ENCODE measurements around the gene SCN3B. TPM values are rescaled to one million over a fixed set of nuclear protein-coding genes. Genes with fewer than 3 reads are reported as not detected.
A peak's percentile ranks its signal among the peaks of the same experiment; 100 is the strongest.

Gene SCN3B
- total RNA-seq, 1 donor from 2014 or later = not detected

- Histone ChIP-seq H3K9ac (no peak overlapping the region), H3K27ac (no peak overlapping the region), H3K9me3 (ENCODE audit: low read depth) (no peaks in the 10 kb centered on the region), H3K36me3 (no peaks in the 10 kb centered on the region), H3K4me2 (no peak overlapping the region), H2AFZ (replicated peaks) (no peak overlapping the region), H3K4me1 (peaks cover 15% of the 10 kb centered on the region), H3K4me3 (no peak overlapping the region), H4K20me1 (ENCODE audit: low read depth) (no peaks in the 10 kb centered on the region), H3F3A (ENCODE audit: low read depth) (peaks cover 9% of the 10 kb centered on the region), H3K79me2 (ENCODE audit: low read depth) (no peaks in the 10 kb centered on the region), H3K27me3 (no peaks in the 10 kb centered on the region)
- Mint-ChIP-seq H3K4me1 (peaks cover 6% of the 10 kb centered on the region), H3K9me3 (no peaks in the 10 kb centered on the region), H3K4me3 (no peak overlapping the region), H3K27ac (no peak overlapping the region), H3K36me3 (peaks cover 29% of the 10 kb centered on the region), H3K27me3 (ENCODE audit: insufficient read depth, low read depth) (peaks cover 4% of the 10 kb centered on the region)
- DNase-seq (ENCODE audit: low spot score) = no peak
- TF ChIP-seq EZH2phosphoT487 (IDR thresholded peaks at IDR 0.05) (no peak), CTCF (IDR thresholded peaks at IDR 0.05) (peak; percentile 17)
These were observed 56.6 kb downstream of the SCN3B start for GRCh38 chr11:123597859-123598258.

DNA sequence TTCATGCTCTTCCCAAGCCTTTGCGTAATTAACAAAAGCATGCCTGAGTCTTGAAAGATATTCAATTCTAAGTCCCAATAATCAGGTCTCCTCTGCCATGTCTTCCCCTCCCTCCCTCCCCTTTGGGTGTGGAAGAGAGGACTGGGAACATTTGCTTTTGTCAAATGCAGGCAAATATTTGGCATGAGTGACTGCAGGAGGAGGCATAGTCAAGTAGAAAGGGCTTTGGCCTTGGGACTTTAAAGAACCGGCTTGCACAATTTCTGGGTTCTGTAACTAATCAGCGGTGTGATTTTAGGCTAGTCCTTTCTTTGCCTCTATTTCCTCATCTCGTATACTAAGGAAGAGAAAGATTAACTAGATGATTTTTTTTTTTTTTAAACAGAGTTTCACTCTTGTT is 59.5 kb downstream of the SCN3B start:
- no peak overlapping the region for H3K27ac Mint-ChIP-seq
- Histone ChIP-seq H3K4me3 (no peak overlapping the region), H4K20me1 (ENCODE audit: low read depth) (no peaks in the 10 kb centered on the region), H3K27me3 (no peaks in the 10 kb centered on the region), H3K79me2 (ENCODE audit: low read depth) (no peaks in the 10 kb centered on the region), H3K9ac (no peak overlapping the region), H3K27ac (no peak overlapping the region), H3K4me2 (no peak overlapping the region), H3K4me1 (peaks cover 7% of the 10 kb centered on the region), H2AFZ (replicated peaks) (no peak overlapping the region), H3F3A (ENCODE audit: low read depth) (no peaks in the 10 kb centered on the region), H3K36me3 (no peaks in the 10 kb centered on the region), H3K9me3 (ENCODE audit: low read depth) (no peaks in the 10 kb centered on the region)
- no peak for DNase-seq (ENCODE audit: low spot score)
- TF ChIP-seq CTCF (IDR thresholded peaks at IDR 0.05) (no peak), EZH2phosphoT487 (IDR thresholded peaks at IDR 0.05) (no peak), EZH2 (IDR thresholded peaks at IDR 0.05) (no peak)
- peaks cover 26% of the 10 kb centered on the region for H3K36me3 Mint-ChIP-seq
- no peaks in the 10 kb centered on the region for H3K4me1 Mint-ChIP-seq
- peaks cover 5% of the 10 kb centered on the region for H3K27me3 Mint-ChIP-seq (ENCODE audit: insufficient read depth, low read depth)
- H3K9me3 Mint-ChIP-seq = no peaks in the 10 kb centered on the region
- no peak overlapping the region for H3K4me3 Mint-ChIP-seq

DNA sequence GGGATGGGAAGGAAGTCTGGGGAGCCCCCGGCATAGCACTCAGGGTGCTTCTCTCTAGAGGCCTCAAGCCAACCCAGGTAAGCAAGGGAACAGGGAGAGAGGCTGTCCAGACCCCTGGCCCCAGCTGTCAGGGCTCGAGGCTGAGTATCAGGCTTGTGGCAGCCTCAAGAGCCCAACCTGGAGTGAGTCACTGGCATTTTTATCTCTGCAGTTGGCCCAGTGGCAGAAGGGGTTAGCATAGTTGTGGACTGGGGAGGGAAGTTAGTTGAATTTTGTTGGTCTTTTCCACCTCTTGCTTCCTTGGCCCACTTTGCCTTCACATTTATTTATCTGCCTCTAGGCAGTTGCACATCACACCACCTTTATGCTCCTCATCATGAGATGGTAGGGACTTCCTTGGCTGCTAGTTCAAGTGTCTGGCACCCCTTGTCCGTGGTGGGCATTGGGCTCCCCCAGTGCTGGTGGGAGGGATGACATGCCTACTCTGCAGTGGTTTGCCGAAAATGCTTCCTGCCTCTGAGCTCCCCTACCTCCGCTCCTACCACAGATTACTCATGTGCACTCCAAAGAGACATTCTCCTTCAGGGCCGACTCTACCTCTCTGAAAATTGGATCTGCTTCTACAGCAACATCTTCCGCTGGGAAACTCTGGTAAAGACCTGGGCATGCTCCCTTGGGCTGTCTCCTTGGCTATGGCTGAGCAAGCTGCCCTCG is 60.1 kb downstream of the SCN3B start:
- peaks cover 25% of the 10 kb centered on the region for H3K36me3 Mint-ChIP-seq

More for the DNA sequence above, 60.1 kb downstream of the SCN3B start:
- no peaks in the 10 kb centered on the region for H3K9me3 Mint-ChIP-seq
- no peak overlapping the region for H3K9ac ChIP-seq
- H4K20me1 ChIP-seq (ENCODE audit: low read depth) = no peaks in the 10 kb centered on the region
- no peak overlapping the region for H3K4me3 Mint-ChIP-seq
- H3K9me3 ChIP-seq (ENCODE audit: low read depth) = no peaks in the 10 kb centered on the region
- H3K4me3 ChIP-seq = no peak overlapping the region
- no peaks in the 10 kb centered on the region for H3K79me2 ChIP-seq (ENCODE audit: low read depth)
- no peaks in the 10 kb centered on the region for H3K4me1 Mint-ChIP-seq
- no peak overlapping the region for H3K27ac ChIP-seq
- no peak overlapping the region for H3K4me2 ChIP-seq
- no peaks in the 10 kb centered on the region for H3F3A ChIP-seq (ENCODE audit: low read depth)
- H3K27me3 Mint-ChIP-seq (ENCODE audit: insufficient read depth, low read depth) = peaks cover 5% of the 10 kb centered on the region
- H3K36me3 ChIP-seq = no peaks in the 10 kb centered on the region
- H2AFZ ChIP-seq (replicated peaks) = no peak overlapping the region
- no peak overlapping the region for H3K27ac Mint-ChIP-seq
- DNase-seq (ENCODE audit: low spot score) = no peak
- peaks cover 7% of the 10 kb centered on the region for H3K4me1 ChIP-seq
- TF ChIP-seq CTCF (IDR thresholded peaks at IDR 0.05) (no peak), EZH2 (IDR thresholded peaks at IDR 0.05) (no peak), EZH2phosphoT487 (IDR thresholded peaks at IDR 0.05) (no peak)
- no peaks in the 10 kb centered on the region for H3K27me3 ChIP-seq

Data from neural progenitor cell (in vitro differentiated cells).